ENCODE measurements around the gene GNGT1.

- TF ChIP-seq CTCF (IDR thresholded peaks at IDR 0.05) (no peak), EZH2 (IDR thresholded peaks at IDR 0.05) (no peak)
Observed at GRCh38 chr7:93858857-93859256, 47.5 kb upstream of the GNGT1 start.

All from neural progenitor cell (in vitro differentiated cells).